HFF-Myc (cell line): Measurements from ENCODE around the gene USP30.

Source experiments
- DNase-seq: peaks from one replicate; pipeline ENCODE4 v3.0.0-alpha.2; 2011; ENCODE audit warnings: low read depth; ENCODE audit errors: extremely low read depth
- H3K4me3 ChIP-seq: replicated peaks from 2 replicates; pipeline ENCODE4 v1.5.1; 2011; ENCODE audit warnings: low read depth, mild to moderate bottlenecking, control low read depth, low read length
- TF ChIP-seq, protein P1 (sequence below): IDR thresholded peaks from 2 replicates; pipeline ENCODE4 v1.5.1; 2012; ENCODE audit warnings: mild to moderate bottlenecking, low read depth, low read length, control low read depth; ENCODE audit errors: missing control alignments

USP30 gene

GRCh38 chr12:109124878-109125648, 72.7 kb downstream of the USP30 start:
- TF ChIP-seq, protein P1, sequence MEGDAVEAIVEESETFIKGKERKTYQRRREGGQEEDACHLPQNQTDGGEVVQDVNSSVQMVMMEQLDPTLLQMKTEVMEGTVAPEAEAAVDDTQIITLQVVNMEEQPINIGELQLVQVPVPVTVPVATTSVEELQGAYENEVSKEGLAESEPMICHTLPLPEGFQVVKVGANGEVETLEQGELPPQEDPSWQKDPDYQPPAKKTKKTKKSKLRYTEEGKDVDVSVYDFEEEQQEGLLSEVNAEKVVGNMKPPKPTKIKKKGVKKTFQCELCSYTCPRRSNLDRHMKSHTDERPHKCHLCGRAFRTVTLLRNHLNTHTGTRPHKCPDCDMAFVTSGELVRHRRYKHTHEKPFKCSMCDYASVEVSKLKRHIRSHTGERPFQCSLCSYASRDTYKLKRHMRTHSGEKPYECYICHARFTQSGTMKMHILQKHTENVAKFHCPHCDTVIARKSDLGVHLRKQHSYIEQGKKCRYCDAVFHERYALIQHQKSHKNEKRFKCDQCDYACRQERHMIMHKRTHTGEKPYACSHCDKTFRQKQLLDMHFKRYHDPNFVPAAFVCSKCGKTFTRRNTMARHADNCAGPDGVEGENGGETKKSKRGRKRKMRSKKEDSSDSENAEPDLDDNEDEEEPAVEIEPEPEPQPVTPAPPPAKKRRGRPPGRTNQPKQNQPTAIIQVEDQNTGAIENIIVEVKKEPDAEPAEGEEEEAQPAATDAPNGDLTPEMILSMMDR, result no peak
- H3K4me3 ChIP-seq, result no peak overlapping the region
- no peak for DNase-seq

DNA sequence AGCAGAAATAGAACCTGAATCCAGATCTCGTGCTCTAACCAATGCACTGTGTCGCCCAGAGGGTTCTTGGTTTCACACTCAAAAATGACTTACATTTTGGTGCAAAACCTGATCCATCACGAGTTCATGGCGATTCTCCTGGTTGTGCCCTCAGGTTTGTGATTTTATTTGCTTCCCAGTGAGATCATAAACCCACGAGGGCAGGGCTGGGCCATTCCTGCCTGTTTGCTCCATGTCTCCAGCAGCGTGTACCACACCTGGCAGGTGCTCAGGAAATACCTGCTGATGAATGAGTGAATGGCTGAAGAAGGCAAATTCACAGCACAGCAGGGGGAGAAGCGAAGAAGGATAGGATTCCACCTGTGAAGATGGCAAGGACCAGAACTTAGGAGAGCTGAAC, 73.4 kb downstream of the USP30 start:
- TF ChIP-seq, protein P1, result no peak
- no peak overlapping the region for H3K4me3 ChIP-seq
- DNase-seq, result no peak

- DNase-seq, result no peak
- no peak overlapping the region for H3K4me3 ChIP-seq
- TF ChIP-seq, protein P1, result no peak
Measured at GRCh38 chr12:109126784-109127183, 74.4 kb downstream of the USP30 start.

GRCh38 chr12:109127533-109128242, 75.3 kb downstream of the USP30 start:
- TF ChIP-seq, protein P1, result no peak
- no peak overlapping the region for H3K4me3 ChIP-seq
- no peak for DNase-seq

DNA sequence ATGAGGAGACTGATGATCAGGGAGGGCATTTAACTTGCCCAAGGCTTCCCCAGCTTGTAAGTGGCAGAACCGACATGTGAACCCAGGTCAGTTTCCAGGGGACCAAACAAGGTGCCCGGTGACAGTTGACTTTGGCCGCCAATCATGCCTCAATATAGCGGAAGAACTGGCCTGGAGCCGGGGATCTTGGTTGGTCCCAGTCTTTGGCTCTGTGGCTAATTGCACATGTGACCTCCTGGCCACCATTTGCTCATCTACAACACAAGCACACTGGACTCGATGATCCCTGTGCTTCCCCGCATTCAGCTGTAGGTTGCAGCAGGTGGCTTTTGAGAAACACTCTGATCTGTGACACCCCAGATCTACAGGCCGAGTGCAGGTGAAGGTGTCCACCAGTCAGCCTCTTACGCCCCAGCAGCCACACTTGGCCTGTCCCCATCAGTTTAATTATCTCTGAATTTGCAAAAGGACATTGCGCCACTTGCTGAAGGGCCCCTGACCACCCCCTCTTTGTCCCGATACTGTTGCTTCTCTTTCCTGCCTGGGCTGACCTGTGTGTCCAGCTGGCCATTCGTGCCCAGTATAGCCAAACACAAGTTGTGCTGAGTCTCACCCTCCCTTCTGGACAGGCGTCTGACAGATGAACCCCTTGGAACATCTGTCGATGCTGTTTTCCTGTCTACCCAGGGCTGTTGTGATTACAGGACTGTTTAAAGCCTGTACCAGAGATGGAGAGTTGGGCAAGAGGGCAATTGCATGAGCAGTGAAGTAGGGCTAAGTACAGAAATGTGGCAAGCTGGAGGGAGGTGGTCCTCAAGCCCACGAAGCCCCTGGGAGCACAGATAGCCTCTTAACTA, 78.1 kb downstream of the USP30 start:
- H3K4me3 ChIP-seq, result no peak overlapping the region
- DNase-seq, result no peak
- TF ChIP-seq, protein P1, result no peak

DNA sequence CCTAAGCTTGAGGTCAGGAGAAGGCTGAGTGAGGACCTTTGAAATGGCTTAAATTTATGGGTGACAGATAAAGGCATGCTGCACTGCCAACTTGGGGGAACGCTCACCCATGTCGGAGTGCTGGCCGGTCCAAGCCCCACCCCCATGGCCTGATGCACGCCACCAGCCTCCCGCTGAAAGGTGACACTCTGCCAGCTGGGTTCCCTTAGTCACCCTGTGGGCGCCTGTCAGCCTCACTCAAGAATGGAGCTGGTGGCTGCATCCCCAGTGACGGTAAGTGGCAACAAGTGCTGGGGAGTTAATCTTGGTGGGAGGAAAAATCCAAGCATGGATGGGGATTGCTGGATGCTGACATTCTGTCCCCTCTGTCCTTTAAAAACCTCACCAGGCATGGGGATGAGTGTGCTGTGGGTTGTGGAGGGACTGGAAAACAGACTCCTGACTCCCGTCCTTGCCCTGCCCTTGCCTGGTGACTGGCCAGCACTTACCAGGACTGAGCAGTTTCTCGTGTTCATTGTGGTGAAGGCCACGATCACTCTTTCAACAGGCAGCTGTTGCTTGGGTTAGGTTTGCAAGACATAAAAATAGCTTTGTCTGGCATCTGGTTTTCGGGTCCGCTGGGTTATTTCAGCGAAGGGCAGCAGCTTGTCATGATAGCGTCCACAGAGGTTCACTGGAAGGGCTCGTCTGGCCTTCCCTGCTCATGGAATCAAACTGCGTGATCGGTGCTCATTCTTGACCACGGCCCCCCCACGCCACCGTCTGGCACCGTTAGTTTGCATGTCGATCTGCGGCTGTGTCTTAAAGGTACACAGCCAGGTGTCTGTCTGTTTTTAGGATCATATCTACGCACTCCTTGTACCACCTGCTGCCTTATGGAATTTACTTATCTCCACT, 79.0 kb downstream of the USP30 start:
- no peak overlapping the region for H3K4me3 ChIP-seq
- no peak for DNase-seq
- TF ChIP-seq, protein P1, result no peak
